Gastroesophageal sphincter (tissue), 3 donors: ENCODE measurements around the gene SLC9A4.

ENCODE experiments used
- CTCF ChIP-seq, 4 experiments: fragments of 200-600 bp in 2 of 4; fragments of 450-650 bp in 2 of 4; sonication (generic) in 1 of 4; IDR thresholded peaks; one replicate each; pipeline ENCODE4 v1.5.1; 2017 to 2019; ENCODE audit warnings: antibody characterized with exemption in 4 of 4, mild to moderate bottlenecking in 2 of 4, moderate library complexity in 2 of 4
- EP300 ChIP-seq: sonication (generic); formaldehyde crosslinking; IDR thresholded peaks from one replicate; pipeline ENCODE4 v1.6.1; 2017; ENCODE audit warnings: antibody characterized with exemption, mild to moderate bottlenecking

GRCh38 chr2:102544182-102544581, 71.2 kb downstream of the SLC9A4 start:
- TF ChIP-seq CTCF (IDR thresholded peaks at IDR 0.05) (no peak), EP300 (no peak)
